ENCODE results near the gene DALRD3.
A peak's percentile ranks its signal among the peaks of the same experiment; 100 is the strongest.
"Not testable (repeated sequence)": the region's sequence is repeated elsewhere in the genome, so short reads cannot be mapped to it uniquely, and the experiment has no call there.

DALRD3 gene

DNA sequence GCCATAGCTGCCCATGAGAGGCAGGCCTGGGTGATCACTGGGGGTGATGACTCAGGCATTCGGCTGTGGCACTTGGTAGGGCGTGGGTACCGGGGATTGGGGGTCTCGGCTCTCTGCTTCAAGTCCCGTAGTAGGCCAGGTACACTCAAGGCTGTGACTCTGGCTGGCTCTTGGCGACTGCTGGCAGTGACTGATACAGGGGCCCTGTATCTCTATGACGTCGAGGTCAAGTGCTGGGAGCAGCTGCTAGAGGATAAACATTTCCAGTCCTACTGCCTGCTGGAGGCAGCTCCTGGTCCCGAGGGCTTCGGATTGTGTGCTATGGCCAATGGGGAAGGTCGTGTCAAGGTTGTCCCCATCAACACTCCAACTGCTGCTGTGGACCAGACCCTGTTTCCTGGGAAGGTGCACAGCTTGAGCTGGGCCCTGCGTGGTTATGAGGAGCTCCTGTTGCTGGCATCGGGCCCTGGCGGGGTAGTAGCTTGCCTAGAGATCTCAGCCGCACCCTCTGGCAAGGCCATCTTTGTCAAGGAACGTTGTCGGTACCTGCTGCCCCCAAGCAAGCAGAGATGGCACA lies 5.9 kb downstream of the DALRD3 start:
- H3K36me3 Mint-ChIP-seq (ENCODE audit: low read depth), result peaks cover 34% of the 10 kb centered on the region
- H3K27me3 Mint-ChIP-seq (ENCODE audit: low read depth), result peaks cover 3% of the 10 kb centered on the region

GRCh38 chr3:49009396-49009795 lies 9.0 kb downstream of the DALRD3 start:
- peak overlapping the region; percentile 99 to 100 (median 100) for H3K4me3 Mint-ChIP-seq
- no peaks in the 10 kb centered on the region for H3K9me3 Mint-ChIP-seq
- no peak for TF ChIP-seq CTCF (IDR thresholded peaks at IDR 0.05; ENCODE audit: unreplicated experiment in 3 of 3)
- H3K36me3 Mint-ChIP-seq (ENCODE audit: low read depth), result peaks cover 19% of the 10 kb centered on the region
- peak overlapping the region in 2 of 3 experiments; percentile 30 to 74 for H3K27ac Mint-ChIP-seq
- H3K27me3 Mint-ChIP-seq (ENCODE audit: low read depth), result no peaks in the 10 kb centered on the region
- H3K4me1 Mint-ChIP-seq, result peaks cover 32% of the 10 kb centered on the region

More for the DNA sequence above, 5.9 kb downstream of the DALRD3 start:
- Mint-ChIP-seq H3K9me3 (no peaks in the 10 kb centered on the region), H3K27ac (no peak overlapping the region), H3K4me3 (peak overlapping the region in 1 of 3 experiments; percentile 29), H3K4me1 (peaks cover 26% of the 10 kb centered on the region)
- TF ChIP-seq CTCF (IDR thresholded peaks at IDR 0.05; ENCODE audit: unreplicated experiment in 3 of 3), result no peak

- peak overlapping the region; percentile 99 to 100 (median 100) for H3K4me3 Mint-ChIP-seq
- H3K4me1 Mint-ChIP-seq, result peaks cover 32% of the 10 kb centered on the region
- not testable (repeated sequence) for H3K27me3 Mint-ChIP-seq (ENCODE audit: low read depth); H3K9me3 Mint-ChIP-seq
- H3K27ac Mint-ChIP-seq, result peak overlapping the region; percentile 99 to 100 (median 100)
- H3K36me3 Mint-ChIP-seq (ENCODE audit: low read depth), result peaks cover 19% of the 10 kb centered on the region
Measured at GRCh38 chr3:49008627-49009026, 9.8 kb downstream of the DALRD3 start.

GRCh38 chr3:49007771-49008528 lies 10.4 kb downstream of the DALRD3 start:
- Mint-ChIP-seq H3K4me1 (peaks cover 32% of the 10 kb centered on the region), H3K27ac (peak overlapping the region; percentile 99 to 100 (median 100)), H3K27me3 (ENCODE audit: low read depth) (no peaks in the 10 kb centered on the region), H3K9me3 (no peaks in the 10 kb centered on the region), H3K36me3 (ENCODE audit: low read depth) (peaks cover 19% of the 10 kb centered on the region), H3K4me3 (peak overlapping the region; percentile 99 to 100 (median 100))
- peak in 1 of 3 experiments; percentile 16 for TF ChIP-seq CTCF (IDR thresholded peaks at IDR 0.05; ENCODE audit: unreplicated experiment in 3 of 3)

- peaks cover 15% of the 10 kb centered on the region for H3K36me3 Mint-ChIP-seq (ENCODE audit: low read depth)
- no peaks in the 10 kb centered on the region for H3K27me3 Mint-ChIP-seq (ENCODE audit: low read depth)
- peak within 1 kb of the TSS; percentile 99 to 100 (median 100) for H3K27ac Mint-ChIP-seq
- H3K9me3 Mint-ChIP-seq, result no peaks in the 10 kb centered on the region
- peak within 1 kb of the TSS; percentile 99 to 100 (median 100) for H3K4me3 Mint-ChIP-seq
- TF ChIP-seq CTCF (IDR thresholded peaks at IDR 0.05; ENCODE audit: unreplicated experiment in 3 of 3), result peak; percentile 19 to 44 (median 27)
- peaks cover 27% of the 10 kb centered on the region for H3K4me1 Mint-ChIP-seq
Measured at GRCh38 chr3:49007068-49007770, 11.2 kb downstream of the DALRD3 start, which contains the start of gene WDR6. WDR6 (plus strand) TSS chr3:49007391; CDS start chr3:49007432, 41 bp downstream.

Measured in nephron (organoid).